IPS-15b (cell line): ENCODE measurements around the gene KCNQ1.

Source experiments
- H3K27me3 ChIP-seq: one replicate; pipeline ENCODE4 v1.6.1; 2013; ENCODE audit warnings: low read length; ENCODE audit not compliant: control insufficient read depth, insufficient read depth
- H3K36me3 ChIP-seq: one replicate; pipeline ENCODE4 v1.6.1; 2013; ENCODE audit warnings: low read length; ENCODE audit not compliant: control insufficient read depth, insufficient read depth
- H3K4me1 ChIP-seq: one replicate; pipeline ENCODE4 v1.6.1; 2013; ENCODE audit warnings: mild to moderate bottlenecking, low read length; ENCODE audit not compliant: control insufficient read depth, insufficient read depth
- H3K4me3 ChIP-seq: one replicate; pipeline ENCODE4 v1.5.1; 2013; ENCODE audit warnings: low read depth, low read length
- H3K9ac ChIP-seq: one replicate; pipeline ENCODE4 v1.6.1; 2013; ENCODE audit warnings: low read depth, mild to moderate bottlenecking, low read length
- H3K9me3 ChIP-seq: one replicate; pipeline ENCODE4 v1.6.1; 2013; ENCODE audit warnings: mild to moderate bottlenecking, low read length; ENCODE audit not compliant: control insufficient read depth, insufficient read depth

The KCNQ1 gene

DNA sequence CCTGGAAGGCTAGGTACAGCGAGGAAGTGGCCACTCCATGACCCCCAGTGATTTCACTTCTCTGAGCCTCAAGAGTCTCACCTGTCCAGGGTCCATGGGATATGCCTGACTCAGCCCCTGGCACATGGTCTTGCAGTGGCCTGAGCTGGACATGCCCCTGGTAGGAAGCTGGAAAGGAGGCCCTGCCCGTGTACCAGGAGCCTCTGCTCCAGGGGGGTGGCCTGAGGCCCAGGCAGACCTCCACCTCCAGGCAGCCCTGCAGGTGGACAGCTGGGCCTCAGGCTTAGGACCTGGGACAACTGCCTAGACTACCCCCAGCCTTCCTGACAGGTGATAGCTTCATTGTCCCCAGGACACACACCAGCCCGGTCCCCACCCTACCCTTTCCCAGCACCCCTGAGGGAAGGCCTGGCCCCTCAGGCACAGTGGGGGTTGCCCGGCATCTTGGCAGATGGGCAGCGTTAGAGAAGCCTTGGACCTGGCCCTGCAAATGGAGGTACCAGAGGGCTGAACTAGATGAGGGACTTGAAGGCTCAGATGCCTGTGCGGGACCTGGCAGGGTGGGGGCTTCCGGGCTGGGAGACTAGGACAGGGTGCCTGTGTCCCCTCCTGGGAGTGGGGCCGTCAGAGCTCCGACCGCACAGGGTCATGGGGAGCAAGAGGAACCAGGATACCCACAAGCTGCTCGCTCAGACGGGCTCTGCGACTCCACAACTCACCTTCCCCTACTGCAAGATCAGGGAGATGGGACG, 387.1 kb downstream of the KCNQ1 start:
- no peaks in the 10 kb centered on the region for H3K4me1 ChIP-seq

DNA sequence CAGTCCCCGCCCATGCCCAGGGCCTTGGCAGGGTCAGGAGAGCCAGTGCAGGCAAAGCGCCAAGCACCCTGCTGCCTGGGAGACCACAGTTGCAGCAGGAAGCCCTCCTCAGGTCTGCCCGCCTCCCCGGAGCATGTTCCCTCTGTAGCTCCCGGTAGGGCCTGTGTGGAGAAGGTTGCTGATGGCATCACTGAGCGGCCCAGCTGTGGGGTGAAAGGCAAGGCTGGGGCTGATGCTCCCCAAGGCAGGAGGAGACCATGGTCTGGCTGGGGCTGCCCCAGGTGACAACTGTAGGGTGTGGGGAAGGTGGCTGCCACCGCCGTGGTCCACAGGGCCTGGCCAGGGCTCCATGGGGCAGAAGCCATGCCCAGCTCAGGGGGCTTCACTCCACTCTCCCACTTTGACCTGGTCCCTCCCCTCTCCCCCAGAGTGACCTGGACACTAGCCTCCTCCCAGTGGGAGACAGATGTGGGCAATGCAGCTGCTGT, 387.8 kb downstream of the KCNQ1 start:
- no peaks in the 10 kb centered on the region for H3K4me1 ChIP-seq

More for the DNA sequence above, 387.1 kb downstream of the KCNQ1 start:
- H3K4me3 ChIP-seq: no peak overlapping the region
- no peaks in the 10 kb centered on the region for H3K9me3 ChIP-seq
- H3K9ac ChIP-seq: no peak overlapping the region
- H3K27me3 ChIP-seq: peaks cover under 1% of the 10 kb centered on the region
- no peaks in the 10 kb centered on the region for H3K36me3 ChIP-seq

DNA sequence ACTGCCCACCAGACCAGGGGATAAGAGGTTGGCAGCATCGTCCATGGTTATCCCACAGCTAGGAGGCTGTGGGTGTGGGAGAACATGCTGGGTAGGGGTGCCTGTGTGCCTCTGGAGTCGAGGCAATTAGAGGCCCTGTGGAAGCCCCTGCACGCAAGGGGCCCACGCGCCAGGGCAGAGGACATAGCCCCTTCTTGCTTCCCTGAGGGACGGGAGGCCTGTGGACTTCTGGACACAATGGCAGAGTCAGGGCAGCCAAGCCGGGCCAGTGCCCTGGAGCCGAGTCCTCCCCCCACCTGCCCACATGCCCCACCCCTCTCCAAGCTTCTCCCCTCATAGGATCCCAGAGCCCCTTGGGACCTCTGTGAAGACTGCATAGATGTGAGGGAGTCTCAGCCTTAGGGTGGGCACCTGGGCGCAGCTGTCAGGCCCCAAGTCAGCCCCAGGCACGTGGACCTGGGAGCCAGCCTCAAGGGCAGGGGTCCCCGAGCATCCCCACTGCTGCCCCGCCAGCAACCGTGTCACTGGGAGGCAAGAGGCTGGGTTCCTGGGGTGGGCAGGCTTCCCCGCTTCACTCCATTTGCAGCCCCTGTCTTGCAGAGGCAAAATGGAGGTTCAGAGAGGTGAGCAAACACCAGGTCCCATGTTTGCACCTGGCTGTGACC, 388.4 kb downstream of the KCNQ1 start:
- H3K9me3 ChIP-seq: no peaks in the 10 kb centered on the region
- H3K9ac ChIP-seq: no peak overlapping the region
- no peaks in the 10 kb centered on the region for H3K36me3 ChIP-seq
- H3K4me1 ChIP-seq: no peaks in the 10 kb centered on the region
- no peaks in the 10 kb centered on the region for H3K27me3 ChIP-seq
- H3K4me3 ChIP-seq: no peak overlapping the region

More for the DNA sequence above, 387.8 kb downstream of the KCNQ1 start:
- H3K36me3 ChIP-seq: no peaks in the 10 kb centered on the region
- no peaks in the 10 kb centered on the region for H3K27me3 ChIP-seq
- H3K4me3 ChIP-seq: no peak overlapping the region
- no peak overlapping the region for H3K9ac ChIP-seq
- no peaks in the 10 kb centered on the region for H3K9me3 ChIP-seq

DNA sequence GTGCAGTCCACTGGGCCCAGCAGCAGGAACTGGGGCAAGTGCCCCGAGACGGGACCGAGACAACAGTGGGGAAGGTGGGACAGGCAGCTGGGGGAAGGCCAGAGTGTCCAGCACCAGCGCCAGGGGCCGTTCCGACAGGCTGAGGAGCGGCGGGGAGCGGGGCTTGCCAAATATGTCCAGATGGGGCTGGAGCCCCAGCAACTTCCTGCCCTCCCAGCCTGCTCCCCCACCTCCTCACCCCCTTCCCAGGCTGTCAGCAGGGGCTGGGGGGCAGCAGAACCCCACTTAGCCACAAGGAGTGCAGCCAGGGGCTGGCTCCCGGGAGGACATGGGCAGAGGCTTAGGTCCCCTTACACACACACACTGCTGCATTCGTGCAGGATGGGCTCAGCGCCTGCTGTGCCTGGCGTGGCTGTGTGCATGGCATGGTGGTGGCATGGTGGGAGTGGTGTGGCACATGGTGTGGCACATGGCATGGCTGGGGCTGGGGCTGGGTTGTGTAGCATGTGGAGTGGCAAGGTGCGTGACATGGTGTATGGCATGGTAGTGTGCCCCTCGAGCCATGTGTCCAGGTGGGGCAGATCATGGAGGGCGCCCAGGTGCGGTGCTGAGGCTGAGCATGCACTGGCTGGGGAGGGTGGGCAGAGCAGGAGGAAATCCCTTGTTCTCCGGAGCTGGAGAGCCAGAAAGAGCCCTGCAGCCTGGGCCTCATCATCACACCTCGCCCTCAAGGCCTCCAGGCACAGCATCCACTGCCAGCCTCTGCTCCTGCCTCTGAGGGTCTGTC, 389.1 kb downstream of the KCNQ1 start:
- Histone ChIP-seq H3K9me3 (no peaks in the 10 kb centered on the region), H3K4me3 (no peak overlapping the region), H3K27me3 (no peaks in the 10 kb centered on the region), H3K36me3 (no peaks in the 10 kb centered on the region), H3K9ac (no peak overlapping the region), H3K4me1 (no peaks in the 10 kb centered on the region)

DNA sequence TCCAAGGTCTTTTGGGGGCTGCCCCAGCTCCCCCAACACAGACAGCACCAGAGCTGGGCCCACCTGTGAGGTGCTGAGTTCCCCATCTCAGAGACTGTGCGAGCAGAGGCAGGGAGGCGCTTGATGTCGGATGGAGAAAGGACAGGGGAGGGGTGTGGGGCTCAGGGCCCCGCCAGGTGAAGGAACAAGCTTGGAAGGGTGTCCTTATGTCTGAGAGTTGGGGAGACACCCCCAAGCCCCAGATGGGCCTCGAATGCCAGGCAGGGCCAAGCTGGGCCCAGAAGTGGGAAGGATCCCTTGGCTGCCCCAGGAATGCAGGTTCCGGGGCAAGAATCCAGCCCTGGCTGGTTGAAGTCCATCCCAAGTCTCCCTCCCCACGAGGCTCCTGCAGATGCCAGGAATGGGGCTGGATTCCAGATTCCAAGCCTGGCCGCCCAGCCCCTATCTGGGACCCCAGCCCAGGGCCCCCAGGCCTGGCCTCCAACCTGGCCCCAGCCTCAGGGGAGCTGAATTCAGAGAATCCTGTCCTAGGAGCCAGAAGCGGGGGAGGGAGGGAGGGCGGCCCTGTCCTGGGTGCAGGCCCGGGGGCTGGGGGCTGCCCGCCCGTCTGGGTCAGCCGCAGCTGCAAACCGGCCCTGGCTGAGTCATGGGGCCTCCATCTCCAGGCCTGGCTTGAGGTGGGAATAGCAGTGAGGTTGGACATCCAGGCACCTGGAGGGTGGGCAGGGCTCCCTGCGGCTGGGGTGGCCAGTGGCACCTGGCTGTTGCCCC, 389.9 kb downstream of the KCNQ1 start:
- Histone ChIP-seq H3K4me1 (no peaks in the 10 kb centered on the region), H3K9ac (no peak overlapping the region), H3K9me3 (no peaks in the 10 kb centered on the region), H3K4me3 (no peak overlapping the region), H3K27me3 (no peaks in the 10 kb centered on the region), H3K36me3 (no peaks in the 10 kb centered on the region)

DNA sequence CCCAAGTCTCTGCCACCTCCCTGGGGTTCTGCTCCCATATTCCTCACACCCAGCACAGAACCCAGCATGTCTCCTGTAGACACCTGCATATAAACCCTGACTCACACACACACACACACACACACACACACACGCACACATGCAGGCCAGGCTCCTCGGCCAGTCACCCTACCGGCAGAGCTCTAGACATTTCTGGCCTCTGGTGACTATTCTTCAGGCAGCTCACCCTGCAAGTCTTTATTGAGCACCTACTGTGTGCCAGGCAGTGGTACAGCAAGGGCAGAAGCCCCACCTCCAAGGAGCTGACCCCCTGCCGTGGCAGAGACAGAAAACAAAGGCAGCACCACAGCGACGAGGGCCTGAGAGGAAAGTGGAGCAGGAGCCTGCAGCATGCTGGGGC, 390.5 kb downstream of the KCNQ1 start:
- no peaks in the 10 kb centered on the region for H3K36me3 ChIP-seq
- no peaks in the 10 kb centered on the region for H3K27me3 ChIP-seq
- H3K9me3 ChIP-seq: no peaks in the 10 kb centered on the region
- H3K4me1 ChIP-seq: no peaks in the 10 kb centered on the region
- H3K4me3 ChIP-seq: no peak overlapping the region
- H3K9ac ChIP-seq: no peak overlapping the region

DNA sequence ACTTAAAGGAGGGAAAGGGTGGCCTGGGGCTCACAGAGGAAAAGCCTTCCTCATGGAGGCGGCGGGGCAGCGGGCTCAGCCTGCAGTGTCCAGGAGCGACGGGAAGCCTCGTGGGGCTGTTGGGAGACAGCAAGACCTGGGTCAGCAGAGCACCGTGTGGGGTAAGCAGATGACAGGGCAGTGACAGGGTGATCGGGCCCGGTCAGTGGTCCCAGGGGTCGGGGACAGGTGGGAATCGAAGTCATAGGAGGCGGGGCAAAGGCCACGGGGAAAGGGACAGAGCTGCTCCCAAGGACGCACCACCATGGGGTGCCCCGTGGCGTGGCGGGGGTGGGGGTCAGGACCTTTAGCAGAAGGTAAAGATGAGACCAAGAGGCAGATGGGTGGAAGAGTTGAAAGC, 390.9 kb downstream of the KCNQ1 start:
- Histone ChIP-seq H3K9me3 (no peaks in the 10 kb centered on the region), H3K9ac (no peak overlapping the region), H3K27me3 (no peaks in the 10 kb centered on the region), H3K4me3 (no peak overlapping the region), H3K36me3 (no peaks in the 10 kb centered on the region), H3K4me1 (no peaks in the 10 kb centered on the region)

DNA sequence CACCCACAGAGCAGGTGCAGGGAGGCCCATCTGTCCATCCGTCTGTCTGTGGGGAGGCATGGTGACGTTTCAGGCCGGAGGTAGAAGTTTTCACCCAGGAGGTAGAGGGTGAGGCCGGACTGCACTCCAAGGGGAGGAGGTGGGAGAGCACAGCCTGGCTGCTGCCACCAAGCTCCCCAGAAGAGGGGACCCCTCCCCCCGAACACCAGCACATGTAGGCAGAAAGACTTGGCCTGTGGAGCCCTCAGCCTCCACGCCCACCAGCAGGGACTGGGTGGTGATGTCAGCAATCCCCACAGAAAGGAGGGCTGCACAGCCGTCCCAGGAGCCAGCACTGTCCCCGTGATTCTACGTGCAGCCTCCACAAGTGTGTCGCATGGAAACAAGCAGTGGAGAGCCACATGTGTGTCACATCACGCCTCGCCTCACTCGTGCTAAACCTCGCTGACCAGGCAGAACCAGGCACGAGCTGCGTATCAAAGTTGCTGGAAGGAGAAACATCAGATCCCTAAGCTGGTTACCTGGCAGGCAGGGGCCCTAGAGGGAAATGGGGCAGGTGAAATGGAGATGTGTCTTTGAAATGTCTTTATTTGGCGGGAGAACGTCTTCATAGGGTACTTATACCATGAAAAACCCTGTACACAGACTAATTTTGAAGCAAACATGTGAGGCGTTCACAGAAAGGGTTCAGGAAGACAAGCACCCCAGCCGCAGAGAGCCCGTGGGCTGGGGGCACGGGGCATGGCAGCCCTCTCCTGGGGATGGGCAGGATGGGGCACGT, 391.7 kb downstream of the KCNQ1 start:
- no peak overlapping the region for H3K9ac ChIP-seq
- no peaks in the 10 kb centered on the region for H3K36me3 ChIP-seq
- no peaks in the 10 kb centered on the region for H3K9me3 ChIP-seq
- no peaks in the 10 kb centered on the region for H3K4me1 ChIP-seq
- H3K4me3 ChIP-seq: no peak overlapping the region
- H3K27me3 ChIP-seq: no peaks in the 10 kb centered on the region

DNA sequence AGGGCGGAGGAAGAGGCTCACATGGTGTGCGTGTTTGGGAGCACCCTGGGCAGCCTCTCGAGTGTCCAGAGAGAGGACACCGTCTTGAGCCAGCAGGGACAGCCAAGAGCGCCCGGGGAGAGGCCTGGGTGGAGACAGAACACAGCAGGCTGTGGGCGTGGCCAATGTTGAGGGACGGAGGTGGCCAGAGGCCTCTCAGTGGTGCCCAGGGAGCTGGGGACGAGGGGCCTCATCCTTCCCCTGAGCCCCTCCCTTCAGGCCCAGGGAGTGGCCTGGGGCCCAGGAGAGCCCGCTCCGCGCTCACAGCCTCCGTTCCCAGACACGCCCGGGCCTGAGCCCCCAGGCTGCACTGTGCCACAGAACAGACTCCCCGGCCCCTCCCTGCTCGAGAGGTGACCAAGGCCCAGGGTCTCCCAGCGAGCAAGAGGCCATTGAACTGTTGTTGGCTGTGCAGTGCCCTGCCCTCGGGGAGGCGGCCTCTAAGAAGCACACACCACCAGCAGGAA, 392.3 kb downstream of the KCNQ1 start:
- Histone ChIP-seq H3K4me1 (no peaks in the 10 kb centered on the region), H3K9me3 (no peaks in the 10 kb centered on the region), H3K9ac (no peak overlapping the region), H3K27me3 (no peaks in the 10 kb centered on the region), H3K36me3 (no peaks in the 10 kb centered on the region), H3K4me3 (no peak overlapping the region)

DNA sequence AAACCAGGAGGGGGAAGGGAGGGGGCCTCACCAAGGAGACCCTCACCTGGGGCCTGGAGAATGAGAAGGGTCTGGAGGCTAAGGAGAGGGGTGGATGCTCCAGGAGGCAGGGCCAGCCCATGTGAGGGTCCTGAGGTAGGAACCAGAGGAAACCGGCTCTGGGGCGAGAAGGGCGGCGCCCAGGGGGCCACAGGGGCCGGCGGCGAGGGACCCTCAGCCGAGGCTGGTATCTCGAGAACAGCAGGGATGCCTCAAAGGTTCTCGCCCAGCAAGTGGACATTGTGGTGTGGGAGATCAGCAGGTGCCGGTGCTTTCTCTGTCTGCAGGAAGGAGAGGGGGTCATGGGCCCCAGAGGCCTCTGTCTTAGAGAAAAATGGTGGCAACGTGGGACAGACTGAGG, 392.8 kb downstream of the KCNQ1 start:
- Histone ChIP-seq H3K4me3 (no peak overlapping the region), H3K9ac (no peak overlapping the region), H3K9me3 (no peaks in the 10 kb centered on the region), H3K4me1 (no peaks in the 10 kb centered on the region), H3K27me3 (no peaks in the 10 kb centered on the region), H3K36me3 (no peaks in the 10 kb centered on the region)
